Activated T-cell treated with anti-CD3 and anti-CD28 coated beads, Interleukin-2, amount 50 U/mL, for 72 hours (primary cell): ENCODE measurements around the gene CEBPB. TPM values are rescaled to one million over a fixed set of nuclear protein-coding genes. Genes with fewer than 3 reads are reported as not detected.

ENCODE experiments used
- ATAC-seq, 2 donors: fragments of 150-1000 bp; cut with Tn5 transposase; replicated peaks in 1 of 2; 2 replicates each; pipeline ENCODE4 v1.10.0; 2021; ENCODE audit warnings: moderate library complexity in 2 of 2, mild to moderate bottlenecking in 1 of 2
- DNase-seq, 2 donors: peaks; one replicate each; pipeline ENCODE4 v3.0.0; 2021 to 2022; ENCODE audit warnings: mixed read lengths in 1 of 2
- H3K27ac Mint-ChIP-seq: one replicate; pipeline ENCODE4 v1.8.0; 2022; ENCODE audit warnings: mild to moderate bottlenecking, moderate library complexity, mixed read lengths
- H3K27me3 Mint-ChIP-seq: one replicate; pipeline ENCODE4 v1.8.0; 2022; ENCODE audit warnings: low read depth, mixed read lengths
- H3K36me3 Mint-ChIP-seq, 2 donors: one replicate each; pipeline ENCODE4 v1.8.0; 2022; ENCODE audit warnings: mixed read lengths in 2 of 2, mild to moderate bottlenecking in 1 of 2; ENCODE audit not compliant: insufficient read depth in 2 of 2
- H3K4me1 Mint-ChIP-seq: one replicate; pipeline ENCODE4 v1.8.0; 2022; ENCODE audit warnings: low read depth, mixed read lengths
- H3K4me3 Mint-ChIP-seq, 2 donors: one replicate each; pipeline ENCODE4 v1.8.0; 2022; ENCODE audit warnings: mild to moderate bottlenecking in 2 of 2, mixed read lengths in 2 of 2, moderate library complexity in 2 of 2
- H3K9me3 Mint-ChIP-seq, 2 donors: one replicate each; pipeline ENCODE4 v1.8.0; 2022; ENCODE audit warnings: mixed read lengths in 2 of 2
- total RNA-seq, 2 donors: library from RNA; stranded (reverse); gene quantifications; one replicate each; pipeline ENCODE4 v1.2.3, GENCODE V29; 2022

The CEBPB gene
- total RNA-seq, 2 donors from 2014 or later = 111 to 134 TPM

DNA sequence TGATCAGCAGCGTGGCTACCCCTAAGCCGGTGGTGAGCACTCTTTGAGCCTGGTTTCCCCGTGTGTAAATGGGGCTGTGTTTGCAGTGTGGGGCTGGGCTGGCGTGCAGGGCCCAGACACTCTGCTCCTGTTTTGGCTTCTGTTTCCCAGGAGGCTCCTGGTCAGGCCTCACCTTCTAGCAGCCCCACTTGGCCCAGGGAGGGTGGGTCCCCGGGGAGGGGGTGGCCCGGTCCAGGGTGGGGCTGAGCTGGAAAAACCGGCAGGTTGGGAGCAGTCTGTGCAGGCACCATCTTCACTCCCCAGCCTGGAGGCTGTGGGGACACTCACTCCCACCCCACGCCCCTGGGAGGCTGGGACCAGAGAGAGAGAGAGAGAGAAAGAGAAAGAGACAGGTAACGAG, 25.3 kb downstream of the CEBPB start:
- Mint-ChIP-seq H3K4me1 (peaks cover 11% of the 10 kb centered on the region), H3K4me3 (no peak overlapping the region), H3K9me3 (no peaks in the 10 kb centered on the region), H3K36me3 (no peaks in the 10 kb centered on the region), H3K27ac (no peak overlapping the region), H3K27me3 (peaks cover 25% of the 10 kb centered on the region)
- DNase-seq (no peak), ATAC-seq (no peak)

DNA sequence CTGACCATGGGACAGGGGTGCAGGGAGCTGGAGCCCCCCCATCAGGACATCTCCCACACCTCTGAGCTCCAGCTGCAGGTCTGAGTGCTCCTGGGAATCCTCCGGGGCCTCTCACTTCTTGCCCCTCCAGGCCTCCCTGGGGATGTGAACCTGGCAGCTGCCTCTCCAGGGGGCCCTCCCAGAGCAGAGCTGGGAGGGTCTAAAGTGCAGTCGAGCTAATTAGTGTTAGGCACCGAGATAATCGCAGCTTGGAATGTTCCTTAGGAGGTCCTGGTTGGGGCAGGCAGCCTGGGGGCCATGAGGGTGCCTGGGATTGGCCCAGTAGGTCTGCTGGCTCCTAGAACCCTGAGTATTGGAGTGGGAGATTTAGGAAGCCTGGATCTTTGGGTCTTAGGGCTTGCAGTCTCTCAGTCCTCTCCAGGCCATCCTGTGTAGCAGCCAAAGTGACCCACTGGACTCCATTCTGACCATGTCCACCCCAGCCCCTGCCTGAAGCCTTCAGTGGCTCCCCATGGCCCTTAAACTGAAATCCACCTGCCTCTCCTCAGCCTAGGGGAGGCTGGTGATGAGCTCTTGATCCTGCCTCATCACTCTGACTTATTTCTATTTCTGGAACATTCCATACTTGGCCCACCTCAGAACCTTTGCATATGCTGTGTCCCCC, 26.0 kb downstream of the CEBPB start:
- Mint-ChIP-seq H3K9me3 (no peaks in the 10 kb centered on the region), H3K27me3 (peaks cover 17% of the 10 kb centered on the region), H3K27ac (no peak overlapping the region), H3K36me3 (no peaks in the 10 kb centered on the region), H3K4me1 (peaks cover 4% of the 10 kb centered on the region), H3K4me3 (no peak overlapping the region)
- DNase-seq (no peak), ATAC-seq (no peak)

DNA sequence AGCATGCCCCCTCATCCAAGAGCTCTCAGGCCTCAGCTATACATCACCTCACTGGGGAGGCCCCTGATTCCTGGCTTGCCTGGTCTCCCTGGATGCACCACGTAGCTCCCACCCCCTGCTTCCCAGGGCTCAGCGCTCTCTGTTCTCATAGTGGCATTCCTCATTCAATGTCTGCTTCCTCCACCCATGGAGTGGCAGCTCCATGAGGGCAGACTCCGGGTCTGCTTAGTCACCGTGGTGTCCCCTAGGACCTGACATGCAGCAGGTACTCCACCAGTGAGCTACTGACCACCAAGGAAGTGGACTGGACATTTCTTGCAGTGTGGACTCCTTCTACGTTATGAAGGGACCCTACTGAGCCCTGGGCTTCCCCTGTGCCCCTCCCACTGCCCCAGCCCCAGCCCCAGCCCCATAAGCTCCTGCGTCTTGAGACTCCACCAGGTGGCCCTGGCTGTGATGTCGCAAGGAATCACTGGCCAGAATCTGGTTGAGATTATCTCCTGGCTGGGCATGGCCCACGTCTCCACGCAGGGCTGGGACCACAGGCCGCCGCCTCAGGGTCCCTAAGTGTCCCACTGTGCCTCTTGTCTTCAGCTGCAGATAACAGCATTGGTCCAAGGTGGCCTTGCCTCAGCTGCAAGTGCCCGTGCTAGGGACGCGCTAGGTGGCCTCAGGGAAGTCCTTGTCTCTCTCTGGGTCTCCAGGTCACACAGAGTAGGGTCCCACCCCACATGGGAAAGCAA, 26.7 kb downstream of the CEBPB start:
- H3K4me3 Mint-ChIP-seq = no peak overlapping the region
- H3K27ac Mint-ChIP-seq = no peak overlapping the region
- no peak for DNase-seq
- no peaks in the 10 kb centered on the region for H3K9me3 Mint-ChIP-seq
- H3K36me3 Mint-ChIP-seq = no peaks in the 10 kb centered on the region
- no peak for ATAC-seq
- no peaks in the 10 kb centered on the region for H3K4me1 Mint-ChIP-seq
- peaks cover 15% of the 10 kb centered on the region for H3K27me3 Mint-ChIP-seq

DNA sequence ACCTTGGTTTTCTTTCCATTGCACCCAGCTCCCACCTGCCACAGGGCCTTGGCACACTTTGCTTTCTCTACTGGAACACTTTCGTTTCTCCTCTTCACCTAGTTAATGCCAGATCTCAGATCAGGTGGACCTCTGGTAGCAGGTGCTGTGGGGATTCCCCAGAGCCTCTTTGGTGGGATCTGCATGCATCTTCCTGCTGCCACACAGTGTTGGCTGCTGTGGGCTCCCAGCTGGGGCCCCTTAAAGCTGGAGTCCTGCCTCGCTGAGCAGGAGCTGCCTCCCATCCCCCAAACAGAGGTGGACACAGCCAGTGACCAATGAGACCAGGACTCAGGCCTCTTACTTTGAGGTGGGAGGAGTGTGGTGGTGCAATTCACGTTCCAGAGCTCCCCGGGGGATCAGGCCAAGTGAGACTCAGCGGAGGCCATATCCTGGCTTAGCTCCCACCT, 28.4 kb downstream of the CEBPB start:
- DNase-seq (no peak), ATAC-seq (no peak)
- Mint-ChIP-seq H3K36me3 (no peaks in the 10 kb centered on the region), H3K4me1 (no peaks in the 10 kb centered on the region), H3K9me3 (peaks cover 0 to under 1% of the 10 kb centered on the region in 2 donors), H3K27me3 (peaks cover 15% of the 10 kb centered on the region), H3K27ac (no peak overlapping the region), H3K4me3 (no peak overlapping the region)

DNA sequence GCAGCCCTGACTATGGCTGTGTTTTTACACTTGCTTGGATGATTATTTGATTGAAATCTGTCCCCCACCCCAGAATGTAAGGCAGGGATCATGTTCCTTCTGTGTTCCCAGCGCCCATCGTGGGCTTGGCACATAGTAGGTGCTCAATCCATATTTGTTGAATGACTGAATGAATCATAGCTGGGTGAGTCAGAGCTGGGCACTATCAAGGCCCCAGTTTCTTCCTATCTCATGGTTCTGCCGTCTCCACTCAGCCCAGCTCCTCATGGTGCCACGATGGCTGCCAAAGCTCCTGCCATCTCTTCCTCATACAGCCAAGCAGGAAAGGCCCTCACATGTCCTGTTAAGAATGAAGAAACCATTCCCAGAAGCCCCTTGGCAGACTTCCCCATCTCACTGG, 29.0 kb downstream of the CEBPB start:
- H3K4me1 Mint-ChIP-seq = no peaks in the 10 kb centered on the region
- DNase-seq (no peak), ATAC-seq (no peak)
- no peaks in the 10 kb centered on the region for H3K36me3 Mint-ChIP-seq
- H3K27me3 Mint-ChIP-seq = peaks cover 10% of the 10 kb centered on the region
- H3K27ac Mint-ChIP-seq = no peak overlapping the region
- H3K9me3 Mint-ChIP-seq = peaks cover 0 to 1% of the 10 kb centered on the region in 2 donors
- H3K4me3 Mint-ChIP-seq = no peak overlapping the region

DNA sequence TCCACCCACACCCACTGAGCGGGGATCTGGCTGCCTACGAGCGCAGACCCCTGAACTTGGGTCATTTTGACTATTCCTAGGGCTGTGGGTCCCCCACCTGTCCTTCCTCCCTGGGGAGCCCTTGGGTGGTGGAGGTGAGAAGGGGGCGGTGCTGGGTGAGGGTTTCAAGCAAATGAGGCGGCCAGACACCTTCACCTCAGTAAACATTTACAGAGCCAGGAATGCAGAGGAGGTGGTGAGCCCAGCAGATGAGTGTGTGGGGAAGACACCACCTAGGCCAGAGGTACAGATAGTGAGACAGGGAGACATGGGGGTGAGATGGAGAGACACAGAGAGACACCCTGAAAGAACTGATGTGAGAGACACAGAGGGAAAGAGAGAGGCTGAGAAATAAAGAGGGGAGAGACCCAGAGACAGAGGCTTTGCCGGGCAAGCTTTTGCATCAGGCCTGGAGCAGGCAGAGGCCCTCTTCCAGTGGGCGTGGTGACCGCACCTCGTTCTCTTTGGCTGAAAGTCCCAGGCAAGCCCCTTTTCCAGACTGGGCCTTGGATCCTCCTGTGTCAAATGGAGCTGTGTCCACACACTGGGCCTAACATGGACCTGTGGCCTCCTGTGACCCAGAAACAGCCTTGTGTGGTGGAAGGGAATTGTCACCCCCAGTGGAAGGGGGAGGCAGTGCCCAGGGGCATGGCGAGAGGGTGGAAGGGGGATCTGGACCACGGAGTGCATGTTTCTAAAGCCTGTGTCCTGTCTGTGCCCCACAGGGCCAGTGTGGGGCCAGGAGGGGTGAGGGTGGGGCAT, 29.7 kb downstream of the CEBPB start:
- H3K27ac Mint-ChIP-seq = no peak overlapping the region
- DNase-seq (no peak), ATAC-seq (no peak)
- H3K9me3 Mint-ChIP-seq = peaks cover 0 to 1% of the 10 kb centered on the region in 2 donors
- peaks cover 3% of the 10 kb centered on the region for H3K27me3 Mint-ChIP-seq
- peaks cover 0 to 3% of the 10 kb centered on the region in 2 donors for H3K36me3 Mint-ChIP-seq
- H3K4me1 Mint-ChIP-seq = no peaks in the 10 kb centered on the region
- no peak overlapping the region for H3K4me3 Mint-ChIP-seq

DNA sequence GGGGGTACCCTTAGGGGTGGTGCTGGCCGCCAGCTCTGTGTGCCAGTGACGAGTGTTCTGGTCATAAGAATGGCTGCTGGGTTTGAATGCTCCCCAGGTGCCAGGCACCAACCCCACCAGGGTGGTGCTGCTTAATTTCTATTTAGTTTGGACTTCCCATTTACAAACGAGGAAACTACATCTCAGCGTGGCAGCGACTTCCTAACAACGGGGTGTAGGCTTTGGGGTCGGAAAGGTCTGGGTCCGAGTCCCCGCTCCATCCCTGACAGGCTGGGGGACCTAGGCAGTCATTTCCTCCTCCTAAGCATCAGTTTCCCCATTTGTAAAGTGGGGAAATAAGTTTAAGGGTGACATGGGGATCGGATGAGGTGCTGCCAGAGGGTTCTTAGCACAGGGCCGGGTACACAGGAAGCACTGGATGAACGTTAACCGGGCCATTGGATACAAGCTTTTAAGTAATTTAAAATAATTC, 30.3 kb downstream of the CEBPB start:
- Mint-ChIP-seq H3K9me3 (peaks cover 0 to 1% of the 10 kb centered on the region in 2 donors), H3K27ac (no peak overlapping the region), H3K4me3 (no peak overlapping the region), H3K36me3 (peaks cover 0 to 3% of the 10 kb centered on the region in 2 donors), H3K27me3 (no peaks in the 10 kb centered on the region), H3K4me1 (no peaks in the 10 kb centered on the region)
- no peak for ATAC-seq
- DNase-seq = no peak

DNA sequence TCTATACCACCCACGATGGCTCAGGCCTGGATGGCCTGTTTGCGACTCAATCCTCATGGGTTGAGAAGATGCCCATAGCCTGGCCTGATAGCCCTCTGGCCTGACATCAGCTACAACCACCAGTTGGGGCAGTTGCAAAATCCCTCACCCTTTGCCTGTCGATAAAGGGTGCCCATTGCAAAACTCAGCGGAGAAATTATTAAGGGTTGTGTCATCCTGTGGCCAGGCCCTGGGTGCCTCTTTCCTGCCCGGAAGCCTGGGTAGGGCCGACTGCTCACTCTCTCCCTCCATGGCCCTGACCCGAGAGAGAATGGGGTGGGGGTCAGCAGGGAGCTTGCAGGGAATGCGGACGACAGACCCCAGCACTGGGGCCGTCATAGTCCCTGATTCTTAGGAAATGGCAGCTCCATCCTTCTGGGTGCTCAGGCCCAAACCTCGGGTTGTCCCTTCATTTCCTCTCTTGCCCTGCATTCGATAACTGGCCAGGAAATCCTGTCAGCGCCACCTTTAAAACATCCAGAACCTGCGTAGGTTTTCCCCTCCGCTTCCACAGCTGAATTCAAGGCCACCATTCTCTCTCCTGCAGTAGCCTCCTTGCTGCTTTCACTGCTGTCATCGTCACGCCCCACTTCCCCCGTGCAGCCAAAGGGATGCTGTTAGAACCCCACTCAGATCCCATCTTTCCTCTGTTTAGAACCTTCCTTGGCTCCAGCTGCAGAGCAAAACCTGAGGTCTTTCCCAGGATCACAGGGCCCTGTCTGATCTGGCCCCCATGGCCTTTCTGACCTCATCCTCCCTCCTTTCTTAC, 31.1 kb downstream of the CEBPB start:
- peaks cover 6% of the 10 kb centered on the region for H3K4me1 Mint-ChIP-seq
- no peaks in the 10 kb centered on the region for H3K27me3 Mint-ChIP-seq
- H3K36me3 Mint-ChIP-seq = peaks cover 0 to 3% of the 10 kb centered on the region in 2 donors
- DNase-seq = no peak
- ATAC-seq = no peak
- H3K4me3 Mint-ChIP-seq = no peak overlapping the region
- no peak overlapping the region for H3K27ac Mint-ChIP-seq
- H3K9me3 Mint-ChIP-seq = peaks cover 0 to 1% of the 10 kb centered on the region in 2 donors

DNA sequence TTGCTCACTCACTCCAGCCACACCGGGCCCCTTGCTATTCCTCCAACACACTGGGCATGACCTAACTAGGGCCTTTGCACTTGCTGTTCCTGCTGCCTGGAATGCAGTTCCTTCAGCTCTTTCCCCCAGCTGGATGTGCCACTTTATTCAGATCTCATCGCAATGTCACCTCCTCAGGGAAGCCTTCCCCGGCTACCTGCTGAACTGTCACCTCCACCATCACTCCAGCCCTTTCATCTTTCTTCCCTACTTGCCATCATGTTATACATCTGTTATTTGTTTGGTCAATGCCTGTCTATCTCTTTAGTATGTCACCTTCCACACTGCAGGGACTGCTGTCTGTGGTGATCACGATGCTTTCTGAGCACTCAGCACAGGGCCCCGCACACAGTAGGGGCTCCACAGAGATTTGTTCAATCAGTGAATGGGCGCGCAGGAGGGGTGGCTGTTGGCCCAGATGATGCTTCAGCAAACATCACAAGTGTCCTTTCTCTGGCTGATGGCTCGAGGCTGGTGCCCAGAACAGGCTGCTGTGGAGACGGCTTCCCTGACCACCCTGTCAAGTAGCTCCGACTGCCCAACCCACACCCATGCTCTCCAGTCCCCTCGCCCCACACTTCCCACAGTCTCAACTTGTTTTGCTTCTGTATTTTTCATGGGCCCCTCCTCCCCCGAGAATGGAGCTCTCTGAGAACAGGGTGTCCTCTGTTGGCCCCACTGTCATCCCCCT, 31.8 kb downstream of the CEBPB start:
- DNase-seq (no peak), ATAC-seq (no peak)
- H3K36me3 Mint-ChIP-seq = peaks cover 0 to 3% of the 10 kb centered on the region in 2 donors
- H3K4me3 Mint-ChIP-seq = no peak overlapping the region
- H3K27me3 Mint-ChIP-seq = no peaks in the 10 kb centered on the region
- no peak overlapping the region for H3K27ac Mint-ChIP-seq
- peaks cover 13% of the 10 kb centered on the region for H3K4me1 Mint-ChIP-seq
- H3K9me3 Mint-ChIP-seq = peaks cover 0 to 1% of the 10 kb centered on the region in 2 donors

DNA sequence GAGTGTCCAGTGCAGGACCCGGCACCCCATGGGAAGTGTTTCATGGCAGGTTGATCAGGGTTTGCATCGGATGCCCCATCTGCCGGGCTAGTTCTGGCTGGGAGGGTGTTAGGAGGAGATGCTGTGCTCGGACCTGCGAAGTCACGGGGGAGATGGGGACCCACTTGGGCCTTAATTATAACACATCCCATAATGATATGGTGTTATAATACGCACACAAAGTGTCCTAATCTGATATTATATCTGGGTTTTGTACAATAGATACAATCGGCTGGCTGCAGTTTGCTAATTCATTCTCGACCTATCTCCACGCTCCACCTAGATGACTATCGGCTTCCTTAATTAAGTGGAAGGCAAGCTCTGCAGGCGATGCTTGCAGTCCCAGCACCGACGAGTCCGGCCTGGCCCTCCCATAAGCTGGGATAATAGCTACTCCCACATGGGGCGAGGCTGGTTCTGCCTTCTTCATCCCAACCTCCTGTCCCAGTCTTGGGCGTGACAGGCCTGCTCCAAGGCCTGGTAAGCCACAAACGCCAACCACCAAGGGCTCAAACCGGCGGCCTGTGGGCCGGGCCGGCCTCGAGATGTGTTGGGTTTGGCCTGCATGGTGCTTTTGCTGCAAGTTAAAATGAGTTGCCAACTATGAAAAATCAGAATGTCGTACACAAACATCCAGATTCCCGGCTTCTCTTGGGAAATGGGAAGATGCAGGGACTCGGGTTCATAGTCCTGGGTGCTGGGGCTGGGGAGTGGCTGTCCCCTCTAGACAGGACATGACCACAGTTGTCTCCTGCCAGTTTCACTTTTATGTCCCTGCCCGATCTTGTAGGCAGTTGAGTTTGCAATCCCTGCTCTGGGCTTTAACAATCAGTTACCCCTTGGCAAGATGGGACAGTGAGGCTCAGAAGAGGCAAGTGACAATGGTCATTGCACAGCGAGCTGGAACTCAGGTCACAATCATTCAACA, 32.7 kb downstream of the CEBPB start:
- Mint-ChIP-seq H3K27ac (no peak overlapping the region), H3K36me3 (peaks cover 0 to 3% of the 10 kb centered on the region in 2 donors), H3K27me3 (no peaks in the 10 kb centered on the region), H3K4me3 (no peak overlapping the region), H3K4me1 (peaks cover 22% of the 10 kb centered on the region), H3K9me3 (peaks cover 0 to 1% of the 10 kb centered on the region in 2 donors)
- no peak for ATAC-seq
- DNase-seq = no peak

DNA sequence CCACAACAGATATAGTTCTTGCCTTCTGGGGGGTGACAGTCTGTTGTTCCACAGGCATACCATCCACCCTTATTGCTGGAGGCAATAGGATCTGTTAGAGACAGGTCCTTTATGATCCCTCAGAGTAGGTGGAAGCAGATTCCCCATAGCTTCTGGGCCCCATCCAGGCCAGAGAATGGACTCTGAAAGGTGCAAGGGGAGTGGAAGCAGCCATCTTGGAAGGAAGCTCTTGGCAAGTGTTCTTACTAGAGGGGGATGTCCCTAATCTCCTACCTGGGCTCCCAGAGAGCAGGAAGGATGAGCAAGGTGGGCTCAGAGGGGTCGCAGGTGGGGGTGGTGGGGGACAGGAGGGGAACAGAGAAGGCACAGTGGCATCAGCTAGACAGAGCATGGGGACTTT, 33.4 kb downstream of the CEBPB start:
- no peaks in the 10 kb centered on the region for H3K27me3 Mint-ChIP-seq

More for the DNA sequence above, 33.4 kb downstream of the CEBPB start:
- Mint-ChIP-seq H3K27ac (no peak overlapping the region), H3K4me1 (peaks cover 24% of the 10 kb centered on the region), H3K4me3 (no peak overlapping the region), H3K9me3 (peaks cover 0 to 1% of the 10 kb centered on the region in 2 donors), H3K36me3 (peaks cover 0 to 3% of the 10 kb centered on the region in 2 donors)
- ATAC-seq = no peak
- DNase-seq = no peak
